Transverse colon (tissue), 4 donors: ENCODE results near the gene HACL1. TPM values are rescaled to one million over a fixed set of nuclear protein-coding genes. Genes with fewer than 3 reads are reported as not detected.

Experiments used
- DNase-seq: peaks from one replicate; pipeline ENCODE4 v3.0.0-alpha.2; 2019
- H3K27ac ChIP-seq, 4 donors: fragments of 200-600 bp; sonication (generic); 2 replicates each; pipeline ENCODE4 v1.5.1; 2016 to 2018; ENCODE audit warnings: inconsistent platforms in 4 of 4
- H3K27me3 ChIP-seq: fragments of 200-600 bp; sonication (generic); 2 replicates; pipeline ENCODE4 v1.5.1; 2017; ENCODE audit warnings: inconsistent platforms
- H3K36me3 ChIP-seq, 4 donors: fragments of 200-600 bp; sonication (generic); 2 replicates each; pipeline ENCODE4 v1.5.1; 2017 to 2019; ENCODE audit warnings: inconsistent platforms in 4 of 4
- H3K4me1 ChIP-seq, 4 donors: fragments of 200-600 bp; sonication (generic); 2 replicates each; pipeline ENCODE4 v1.5.1; 2017 to 2020; ENCODE audit warnings: inconsistent platforms in 4 of 4
- H3K4me3 ChIP-seq, 4 donors: fragments of 200-600 bp; sonication (generic); 1 replicate in 1 of 4; 2 replicates in 3 of 4; pipeline versions ENCODE4 v1.5.1 to v1.6.1; 2017 to 2019; ENCODE audit warnings: inconsistent platforms in 4 of 4
- H3K9me3 ChIP-seq, 2 donors: fragments of 200-600 bp; sonication (generic); 2 replicates each; pipeline ENCODE4 v1.5.1; 2017 to 2019; ENCODE audit warnings: inconsistent platforms in 2 of 2
- EP300 ChIP-seq: sonication (generic); formaldehyde crosslinking; IDR thresholded peaks from one replicate; pipeline ENCODE4 v1.6.1; 2017; ENCODE audit warnings: antibody characterized with exemption, low read depth
- POLR2A ChIP-seq: fragments of 450-650 bp; IDR thresholded peaks from one replicate; pipeline ENCODE4 v1.6.1; 2016; ENCODE audit warnings: antibody characterized with exemption, mild to moderate bottlenecking, moderate library complexity
- POLR2AphosphoS5 ChIP-seq, 3 donors: sonication (generic); formaldehyde crosslinking; IDR thresholded peaks; one replicate each; pipeline ENCODE4 v1.6.1; 2016; ENCODE audit warnings: antibody characterized with exemption in 3 of 3
- WGBS, 2 donors: methylation state at CpG; one replicate each; pipeline ENCODE4 v1.1.5; 2018; ENCODE audit warnings: low coverage in 1 of 2; 5-methylcytosine and 5-hydroxymethylcytosine counted together
- in situ Hi-C, 4 donors: fragments of 200-750 bp; cut with MboI; loops; one replicate each; pipeline versions ENCODE4 v1.15.0 to v1.15.1; 2017; ENCODE audit warnings: low sequenced_read_pairs in 3 of 4, low pct_ligation_motif_present in 1 of 4, low pct_unique_long_range_greater_than_20kb in 1 of 4
- intact Hi-C: fragments of 100-400 bp; cut with DNase I; formaldehyde crosslinking; loops from one replicate; pipeline ENCODE4 v1.15.1; 2023; ENCODE audit warnings: low total_unique reads
- total RNA-seq, 4 donors: library from RNA; depleted of rRNA; stranded (reverse); fragments of >200 nt; gene quantifications; one replicate each; pipeline ENCODE4 v1.1.0, GENCODE V29; 2016
- TF ChIP-seq, protein P1 (sequence below), 5 experiments: fragments of 200-600 bp in 3 of 5; fragments of 450-650 bp in 2 of 5; sonication (generic) in 3 of 5; IDR thresholded peaks; 1 replicate in 2 of 5; 2 replicates in 3 of 5; pipeline ENCODE4 v1.5.1; 2016 to 2017; ENCODE audit warnings: antibody characterized with exemption in 5 of 5, inconsistent platforms in 3 of 5, mild to moderate bottlenecking in 2 of 5, moderate library complexity in 1 of 5

The HACL1 gene
- total RNA-seq, 4 donors from 2014 or later = 7.5 to 21.3 (median 17.1) TPM

DNA sequence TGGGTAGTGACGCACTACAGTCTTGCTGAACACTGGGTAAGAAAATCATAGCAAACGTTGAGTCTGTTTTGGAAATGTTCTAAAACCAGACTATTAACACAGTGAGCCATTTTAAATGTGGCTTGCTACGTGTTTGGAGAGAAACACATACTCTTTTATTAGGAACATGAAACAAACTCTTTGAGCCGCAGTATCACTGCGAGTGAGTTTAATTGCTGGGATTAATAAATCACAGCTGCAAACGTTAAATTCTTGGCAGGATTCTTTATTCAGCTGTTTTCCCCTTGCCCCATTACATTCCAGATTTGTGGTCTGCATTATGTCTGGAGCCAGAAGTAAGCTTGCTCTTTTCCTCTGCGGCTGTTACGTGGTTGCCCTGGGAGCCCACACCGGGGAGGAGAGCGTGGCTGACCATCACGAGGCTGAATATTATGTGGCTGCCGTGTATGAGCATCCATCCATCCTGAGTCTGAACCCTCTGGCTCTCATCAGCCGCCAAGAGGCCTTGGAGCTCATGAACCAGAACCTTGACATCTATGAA is 33.8 kb upstream of the HACL1 start:
- H3K27ac ChIP-seq = peak overlapping the region; percentile 73 to 84 (median 78)
- intact Hi-C loops = no loop called here
- H3K4me3 ChIP-seq = no peak overlapping the region
- no peaks in the 10 kb centered on the region for H3K36me3 ChIP-seq
- WGBS, 2 donors = 69 to 77% methylated on average over 5 to 13 of the region's 13 CpGs
- TF ChIP-seq POLR2AphosphoS5 (IDR thresholded peaks at IDR 0.05) = peak; percentile 70 to 91 (median 77)
- TF ChIP-seq EP300 = peak; percentile 86
- TF ChIP-seq POLR2A = no peak
- TF ChIP-seq, protein P1, sequence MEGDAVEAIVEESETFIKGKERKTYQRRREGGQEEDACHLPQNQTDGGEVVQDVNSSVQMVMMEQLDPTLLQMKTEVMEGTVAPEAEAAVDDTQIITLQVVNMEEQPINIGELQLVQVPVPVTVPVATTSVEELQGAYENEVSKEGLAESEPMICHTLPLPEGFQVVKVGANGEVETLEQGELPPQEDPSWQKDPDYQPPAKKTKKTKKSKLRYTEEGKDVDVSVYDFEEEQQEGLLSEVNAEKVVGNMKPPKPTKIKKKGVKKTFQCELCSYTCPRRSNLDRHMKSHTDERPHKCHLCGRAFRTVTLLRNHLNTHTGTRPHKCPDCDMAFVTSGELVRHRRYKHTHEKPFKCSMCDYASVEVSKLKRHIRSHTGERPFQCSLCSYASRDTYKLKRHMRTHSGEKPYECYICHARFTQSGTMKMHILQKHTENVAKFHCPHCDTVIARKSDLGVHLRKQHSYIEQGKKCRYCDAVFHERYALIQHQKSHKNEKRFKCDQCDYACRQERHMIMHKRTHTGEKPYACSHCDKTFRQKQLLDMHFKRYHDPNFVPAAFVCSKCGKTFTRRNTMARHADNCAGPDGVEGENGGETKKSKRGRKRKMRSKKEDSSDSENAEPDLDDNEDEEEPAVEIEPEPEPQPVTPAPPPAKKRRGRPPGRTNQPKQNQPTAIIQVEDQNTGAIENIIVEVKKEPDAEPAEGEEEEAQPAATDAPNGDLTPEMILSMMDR (IDR thresholded peaks at IDR 0.05) = no peak
- H3K27me3 ChIP-seq = no peaks in the 10 kb centered on the region
- H3K4me1 ChIP-seq = peaks cover 15 to 40% (median 19%) of the 10 kb centered on the region in 4 donors
- peak; percentile 28 for DNase-seq
- H3K9me3 ChIP-seq = no peaks in the 10 kb centered on the region
- in situ Hi-C loops = loop anchor here in 3 of 4 donors (10.0 to 25.0 kb wide), 3 partner anchors 170 to 627 kb away; partner anchors contain the start of genes DPH3 (in 1 of the 3) and OXNAD1 (in 1 of the 3)

DNA sequence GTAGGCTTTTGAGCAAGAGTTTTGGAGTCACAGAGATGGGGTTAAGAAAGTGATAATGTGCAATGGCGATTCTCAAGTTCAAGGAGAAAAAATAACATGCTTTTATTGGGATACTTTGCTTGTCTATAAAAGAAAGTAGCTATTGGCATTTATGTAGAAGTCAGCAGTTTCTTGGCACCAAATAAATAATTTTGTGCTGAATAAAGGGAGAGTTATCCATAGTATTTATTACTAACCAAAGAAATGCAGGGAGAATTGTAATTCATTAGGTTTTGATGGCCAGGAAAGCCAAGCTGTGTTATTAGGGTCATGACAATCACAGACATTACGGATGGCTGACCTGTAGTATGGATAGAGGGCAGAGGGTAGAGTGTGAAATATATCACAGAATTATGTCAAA is 33.3 kb upstream of the HACL1 start:
- Histone ChIP-seq H3K27me3 (no peaks in the 10 kb centered on the region), H3K4me1 (peaks cover 15 to 40% (median 19%) of the 10 kb centered on the region in 4 donors), H3K4me3 (no peak overlapping the region), H3K9me3 (no peaks in the 10 kb centered on the region), H3K36me3 (no peaks in the 10 kb centered on the region), H3K27ac (peak overlapping the region; percentile 73 to 84 (median 78))
- in situ Hi-C loops (loop anchor here (5.0 to 25.0 kb wide), 4 partner anchors 170 to 628 kb away; partner anchors contain the start of genes DPH3 (in 1 of the 4) and OXNAD1 (in 1 of the 4)), intact Hi-C loops (no loop called here)
- DNase-seq = no peak
- 60 to 71% methylated on average over 1 to 2 of the region's 2 CpGs for WGBS, 2 donors
- TF ChIP-seq, protein P1 (IDR thresholded peaks at IDR 0.05) = no peak
- no peak for TF ChIP-seq EP300
- no peak for TF ChIP-seq POLR2A
- no peak for TF ChIP-seq POLR2AphosphoS5 (IDR thresholded peaks at IDR 0.05)

DNA sequence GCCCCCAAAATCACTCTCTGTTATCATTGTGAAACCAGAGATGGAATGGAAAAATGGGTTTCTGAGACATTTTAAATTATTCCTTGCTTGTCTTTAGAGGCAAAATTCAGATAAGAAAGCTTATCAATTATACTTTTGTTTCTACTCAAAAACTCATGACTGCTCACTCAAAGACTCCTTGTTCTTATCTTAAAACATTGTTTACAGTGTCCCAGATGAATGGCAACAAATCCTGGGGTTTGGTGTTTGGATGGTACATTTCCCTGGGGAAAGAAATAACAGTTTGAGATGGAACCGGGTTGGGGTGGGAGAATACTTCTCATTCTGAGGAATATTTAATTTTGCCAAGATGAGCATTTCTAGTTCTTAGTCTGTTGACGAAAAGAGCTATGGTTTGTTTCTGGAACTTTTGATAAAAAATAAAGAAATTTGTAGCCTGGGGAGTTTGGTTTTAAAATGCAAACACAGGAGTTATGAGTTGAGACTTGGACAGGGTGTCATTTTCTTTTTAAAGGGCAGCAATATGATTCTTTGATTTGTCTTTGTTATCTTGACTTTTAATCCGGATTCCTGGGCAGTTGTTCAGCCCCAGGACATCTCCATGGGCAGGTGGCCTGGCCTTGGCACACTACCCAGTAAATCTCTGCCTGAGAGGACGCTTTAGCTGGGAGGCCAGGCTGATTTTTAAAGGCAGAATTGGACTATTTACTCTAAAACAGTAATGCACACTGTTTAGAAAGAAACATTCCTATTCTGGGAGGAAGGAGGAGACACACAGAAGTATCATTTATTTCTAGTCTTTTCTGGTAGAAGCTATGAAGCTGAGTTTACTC is 32.6 kb upstream of the HACL1 start:
- H3K36me3 ChIP-seq = no peaks in the 10 kb centered on the region
- DNase-seq = no peak
- no peaks in the 10 kb centered on the region for H3K9me3 ChIP-seq
- intact Hi-C loops = no loop called here
- H3K4me1 ChIP-seq = peaks cover 15 to 40% (median 19%) of the 10 kb centered on the region in 4 donors
- no peak overlapping the region for H3K4me3 ChIP-seq
- no peaks in the 10 kb centered on the region for H3K27me3 ChIP-seq
- 46 to 55% methylated on average over 3 to 4 of the region's 4 CpGs for WGBS, 2 donors
- TF ChIP-seq POLR2A (no peak), EP300 (no peak), POLR2AphosphoS5 (IDR thresholded peaks at IDR 0.05) (no peak)
- TF ChIP-seq, protein P1 (IDR thresholded peaks at IDR 0.05) = no peak
- in situ Hi-C loops = loop anchor here (5.0 to 25.0 kb wide), 4 partner anchors 171 to 628 kb away; partner anchors contain the start of genes DPH3 (in 1 of the 4) and OXNAD1 (in 1 of the 4)
- H3K27ac ChIP-seq = peak overlapping the region; percentile 73 to 84 (median 78)

DNA sequence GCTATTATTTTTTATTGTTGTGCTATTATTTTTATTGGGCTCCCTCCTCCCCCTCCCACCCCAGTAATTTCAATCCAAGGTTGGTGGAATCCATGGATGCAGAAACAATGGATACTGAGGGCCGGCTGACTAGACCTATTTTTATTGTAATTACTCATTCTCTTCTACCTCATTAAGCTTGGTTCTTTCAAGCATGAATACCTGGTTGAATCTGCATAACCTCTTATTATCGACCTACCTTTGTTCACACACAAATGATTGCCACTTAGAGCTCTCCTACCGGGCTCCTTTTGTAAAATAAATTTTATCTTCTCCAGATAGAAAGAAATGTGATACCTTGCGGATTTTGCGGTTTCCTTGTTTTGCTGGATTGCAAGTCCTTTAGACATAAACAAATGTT is 31.8 kb upstream of the HACL1 start:
- Histone ChIP-seq H3K4me3 (no peak overlapping the region), H3K9me3 (no peaks in the 10 kb centered on the region), H3K27me3 (no peaks in the 10 kb centered on the region), H3K36me3 (no peaks in the 10 kb centered on the region), H3K27ac (peak overlapping the region in 3 of 4 donors; percentile 73 to 84 (median 79)), H3K4me1 (peaks cover 11 to 40% (median 19%) of the 10 kb centered on the region in 4 donors)
- TF ChIP-seq, protein P1 (IDR thresholded peaks at IDR 0.05) = no peak
- TF ChIP-seq POLR2A (no peak), EP300 (no peak), POLR2AphosphoS5 (IDR thresholded peaks at IDR 0.05) (no peak)
- in situ Hi-C loops (loop anchor here (5.0 to 25.0 kb wide), 4 partner anchors 172 to 629 kb away; partner anchors contain the start of genes DPH3 (in 1 of the 4) and OXNAD1 (in 1 of the 4)), intact Hi-C loops (no loop called here)
- DNase-seq = no peak
- WGBS, 2 donors = 87 to 94% methylated on average over 5 of the region's 5 CpGs
